Measurements from ENCODE around the gene PDK4.

GRCh38 chr7:95569720-95570119 lies 26.6 kb downstream of the PDK4 start:
- TF ChIP-seq POLR2A (IDR thresholded peaks at IDR 0.05; ENCODE audit: low read depth, low read length) (no peak), POLR2AphosphoS5 (IDR thresholded peaks at IDR 0.05; ENCODE audit: low read depth, low read length) (no peak), TAF1 (IDR thresholded peaks at IDR 0.05; ENCODE audit: borderline replicate concordance, low read depth, low read length) (no peak)
